NCI-H345 treated with DMSO at 0.1 percent for 48 hours (cell line): Measurements from ENCODE around the gene LIMK1.

Experiments used
- DNase-seq: peaks from one replicate; lab custom pipeline; 2025; ENCODE audit not compliant: unreplicated experiment; lab: John Stamatoyannopoulos, UW

Gene LIMK1

GRCh38 chr7:74053589-74054186 is 29.9 kb upstream of the LIMK1 start:
- DNase-seq: no peak

GRCh38 chr7:74056096-74056915 is 27.3 kb upstream of the LIMK1 start:
- no peak for DNase-seq

- no peak for DNase-seq
Observed at GRCh38 chr7:74057216-74057925, 26.2 kb upstream of the LIMK1 start.

GRCh38 chr7:74057987-74058386 is 25.6 kb upstream of the LIMK1 start:
- DNase-seq: no peak

DNA sequence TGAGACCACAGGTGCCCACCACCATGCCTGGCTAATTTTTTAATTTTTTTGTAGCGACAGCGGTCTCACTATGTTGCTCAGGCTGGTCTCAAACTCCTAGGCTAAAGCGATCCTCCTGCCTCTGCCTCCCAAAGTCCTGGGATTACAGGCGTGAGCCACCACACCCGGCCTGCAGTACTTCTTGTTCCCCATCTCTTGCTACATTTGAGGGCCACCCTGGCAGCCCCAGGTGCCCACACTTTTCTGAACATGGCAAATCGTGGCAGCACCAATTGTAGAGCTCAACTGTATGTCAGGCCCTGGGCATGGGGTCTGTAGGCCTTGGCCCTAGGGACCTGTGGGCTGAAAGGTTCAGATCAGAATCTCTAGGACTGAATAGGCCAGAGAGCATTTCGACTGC is 25.1 kb upstream of the LIMK1 start:
- DNase-seq: no peak

DNA sequence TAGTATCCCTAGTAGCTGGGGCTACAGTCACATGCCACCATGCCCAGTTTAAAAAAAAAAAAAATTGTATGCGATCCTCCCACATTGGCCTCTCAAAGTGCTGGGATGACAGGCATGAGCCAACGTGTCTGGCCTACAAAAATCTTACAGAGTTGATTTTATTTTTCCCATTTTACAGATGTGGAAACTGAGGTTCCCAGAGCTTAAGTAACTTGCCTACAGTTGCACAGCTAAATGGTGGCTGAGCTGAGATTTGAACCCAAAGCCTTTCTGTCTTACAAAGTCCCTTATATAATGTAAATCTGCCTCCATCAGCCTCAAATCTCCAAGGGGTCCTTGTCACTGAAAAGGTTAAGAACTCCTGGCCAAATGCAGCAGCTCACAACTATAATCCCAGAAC is 24.6 kb upstream of the LIMK1 start:
- no peak for DNase-seq

GRCh38 chr7:74059681-74060588 is 23.7 kb upstream of the LIMK1 start:
- no peak for DNase-seq

DNA sequence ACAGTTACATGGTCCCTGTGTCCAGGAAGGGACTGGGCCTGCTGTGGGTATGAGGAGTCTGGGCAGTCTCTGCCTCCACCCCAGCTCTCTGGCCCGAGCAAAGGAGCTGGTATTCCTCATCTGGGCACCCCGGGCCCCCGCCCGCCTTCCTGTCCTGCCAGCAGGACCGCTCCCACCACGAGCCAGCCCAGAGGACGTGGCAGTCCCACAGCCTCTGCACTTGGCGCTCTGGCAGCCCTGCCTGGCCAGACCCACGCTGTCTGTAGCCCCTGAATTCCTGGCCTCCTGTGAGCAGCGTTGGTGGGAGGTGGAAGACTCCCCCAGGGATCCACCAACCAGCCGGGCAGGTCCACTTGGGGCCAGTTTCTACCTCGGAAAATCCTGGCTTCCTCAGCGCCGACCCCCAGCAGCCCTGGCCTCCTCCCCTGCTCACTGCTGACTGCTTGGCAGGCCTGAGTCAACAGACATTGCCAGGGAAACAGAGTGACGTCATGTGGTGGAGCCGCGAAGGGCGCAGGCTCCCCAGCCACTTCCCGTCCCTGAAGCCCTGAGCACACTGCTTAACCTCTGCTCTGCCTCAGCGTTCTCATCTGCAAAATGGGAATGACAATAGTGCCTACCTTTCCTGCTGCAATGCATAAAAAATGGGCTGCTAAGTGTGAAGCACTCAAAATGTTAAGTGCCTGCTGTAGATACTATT is 21.6 kb upstream of the LIMK1 start:
- DNase-seq: no peak

- DNase-seq: no peak
Observed at GRCh38 chr7:74063223-74063641, 20.4 kb upstream of the LIMK1 start.

DNA sequence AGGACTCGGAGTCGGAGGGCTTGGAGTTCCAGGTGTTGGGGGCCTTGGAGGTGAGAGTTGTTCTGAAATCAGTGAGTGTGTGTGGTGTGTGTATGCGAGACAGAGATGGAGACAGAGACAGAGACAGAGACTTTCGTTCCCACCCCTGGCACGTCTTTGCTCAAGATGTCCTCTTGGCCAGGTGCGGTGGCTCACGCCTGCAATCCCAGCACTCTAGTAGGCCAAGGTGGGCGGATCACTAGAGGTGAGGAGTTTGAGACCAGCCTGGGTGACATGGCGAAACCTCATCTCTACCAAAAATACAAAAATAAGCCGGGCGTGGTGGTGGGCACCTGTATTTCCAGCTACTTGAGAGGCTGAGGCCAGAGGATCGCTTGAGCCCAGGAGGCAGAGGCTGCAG is 20.0 kb upstream of the LIMK1 start:
- DNase-seq: no peak

- no peak for DNase-seq
Observed at GRCh38 chr7:74064696-74065095, 18.9 kb upstream of the LIMK1 start.

DNA sequence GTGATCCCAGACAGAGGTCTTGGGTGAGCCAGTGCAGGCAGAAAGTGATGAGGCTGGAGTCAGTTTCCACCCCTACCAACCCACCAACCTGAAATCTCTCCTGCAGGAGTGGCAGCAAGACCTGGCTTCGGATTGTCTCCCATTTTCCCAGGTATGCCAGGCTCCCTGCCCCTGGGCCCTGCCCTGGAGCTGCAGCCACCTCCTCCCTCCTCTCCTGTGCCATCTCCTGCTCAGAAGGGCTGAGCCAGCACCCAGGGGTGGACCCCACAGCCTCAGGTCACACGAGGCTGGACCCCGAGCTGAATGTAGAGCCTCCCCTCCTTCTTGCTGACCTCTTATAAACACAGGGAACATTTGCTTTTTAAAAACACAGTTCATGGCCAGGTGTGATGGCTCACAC is 17.0 kb upstream of the LIMK1 start:
- no peak for DNase-seq

DNA sequence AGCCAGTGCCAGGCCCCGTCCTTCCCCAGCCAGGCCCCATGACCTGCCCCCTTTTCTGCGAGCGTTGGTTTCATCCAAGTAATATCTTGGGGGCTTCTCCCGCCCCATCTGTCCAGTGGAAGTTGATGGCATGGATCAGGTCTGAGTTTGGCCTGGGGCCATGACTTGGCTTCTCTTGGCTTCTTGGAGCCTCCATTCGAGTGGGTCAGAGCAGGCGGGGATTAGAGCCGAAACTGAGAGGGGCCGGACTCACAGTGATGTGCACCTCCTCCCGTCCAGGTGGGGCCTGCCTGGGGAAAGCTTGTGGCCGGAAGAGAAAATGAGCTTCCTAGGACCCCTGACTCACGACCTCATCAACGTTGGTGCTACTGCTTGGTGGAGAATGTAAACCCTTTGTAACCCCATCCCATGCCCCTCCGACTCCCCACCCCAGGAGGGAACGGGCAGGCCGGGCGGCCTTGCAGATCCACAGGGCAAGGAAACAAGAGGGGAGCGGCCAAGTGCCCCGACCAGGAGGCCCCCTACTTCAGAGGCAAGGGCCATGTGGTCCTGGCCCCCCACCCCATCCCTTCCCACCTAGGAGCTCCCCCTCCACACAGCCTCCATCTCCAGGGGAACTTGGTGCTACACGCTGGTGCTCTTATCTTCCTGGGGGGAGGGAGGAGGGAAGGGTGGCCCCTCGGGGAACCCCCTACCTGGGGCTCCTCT is 15.1 kb upstream of the LIMK1 start:
- DNase-seq: no peak

GRCh38 chr7:74069086-74069541 is 14.5 kb upstream of the LIMK1 start:
- DNase-seq: no peak

DNA sequence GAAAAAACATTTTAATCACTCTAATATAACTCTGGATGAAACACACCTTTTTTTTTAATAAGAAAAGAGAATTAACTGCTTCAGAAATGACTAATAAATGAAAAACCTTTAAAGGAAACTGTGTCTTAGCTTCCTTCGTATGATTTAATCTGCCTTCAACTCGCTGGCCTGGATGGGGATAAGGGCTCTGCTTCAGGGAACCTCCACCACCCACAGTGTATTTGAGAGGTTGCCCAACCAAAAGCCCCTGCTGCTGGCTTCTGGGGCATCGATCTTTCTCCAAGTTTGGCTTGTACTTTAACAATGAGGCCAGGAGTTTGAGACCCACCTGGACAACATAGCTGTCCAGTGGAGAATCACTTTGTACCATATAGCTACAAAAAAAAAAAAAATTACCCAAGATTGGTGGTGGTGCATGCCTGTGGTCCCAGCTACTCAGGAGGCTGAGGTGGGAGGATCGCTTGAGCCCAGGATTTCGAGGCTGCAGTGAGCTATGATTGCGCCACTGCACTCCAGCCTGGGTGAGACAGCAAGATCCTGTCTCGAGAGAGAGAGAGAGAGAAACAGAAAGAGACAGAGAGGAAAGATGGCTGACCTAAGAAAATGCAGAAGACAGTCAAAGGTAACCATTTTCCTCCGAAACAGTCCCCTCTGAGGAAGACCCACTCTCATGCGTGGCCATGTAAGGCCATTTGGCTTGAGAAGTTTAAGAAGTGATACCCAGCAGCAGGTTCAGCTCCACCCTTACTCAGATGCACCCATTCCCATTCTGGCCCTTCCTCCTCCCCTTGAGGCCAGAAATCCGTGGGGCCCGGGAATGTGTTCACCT is 13.6 kb upstream of the LIMK1 start:
- no peak for DNase-seq

- DNase-seq: no peak
Observed at GRCh38 chr7:74070619-74070921, 13.0 kb upstream of the LIMK1 start.

GRCh38 chr7:74071121-74071520 is 12.5 kb upstream of the LIMK1 start:
- DNase-seq: no peak

DNA sequence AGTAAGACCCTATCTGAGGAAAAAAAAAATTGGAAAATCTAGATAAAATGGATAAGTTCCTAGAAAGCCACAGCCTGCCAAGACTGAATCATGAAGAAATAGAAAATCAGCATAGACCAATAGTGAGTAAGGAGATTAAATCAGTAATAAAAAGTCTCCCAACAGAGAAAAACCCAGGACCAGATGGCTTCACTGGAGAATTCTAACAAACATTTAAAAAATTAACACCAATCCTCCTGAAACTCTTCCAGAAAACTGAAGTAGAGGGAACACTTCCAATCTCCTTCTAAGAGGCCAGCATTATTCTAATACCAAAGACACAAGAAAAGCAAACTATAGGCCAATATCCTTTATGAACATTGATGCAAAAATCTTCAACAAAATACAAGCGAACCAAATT is 8.8 kb upstream of the LIMK1 start:
- DNase-seq: no peak

DNA sequence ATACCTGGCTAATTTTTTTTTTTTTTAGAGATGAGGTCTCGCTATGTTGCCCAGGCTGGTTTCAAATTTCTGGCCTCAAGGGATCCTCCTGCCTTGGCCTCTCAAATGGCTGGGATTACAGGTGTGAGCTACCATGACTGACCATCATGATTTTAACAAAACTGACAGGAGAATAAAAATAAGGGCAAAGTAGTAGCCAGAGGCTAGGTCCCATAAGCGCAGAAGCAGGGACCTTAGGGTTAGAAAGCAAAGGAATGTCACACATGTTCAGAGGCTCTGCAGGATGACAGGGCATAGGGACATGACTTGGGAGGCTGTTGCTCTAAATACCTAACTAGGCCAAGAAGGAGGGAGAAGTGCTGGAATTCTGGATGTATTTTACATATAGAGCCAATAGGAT is 5.1 kb upstream of the LIMK1 start:
- DNase-seq: no peak
